ENCODE measurements around the gene STK32A.

DNA sequence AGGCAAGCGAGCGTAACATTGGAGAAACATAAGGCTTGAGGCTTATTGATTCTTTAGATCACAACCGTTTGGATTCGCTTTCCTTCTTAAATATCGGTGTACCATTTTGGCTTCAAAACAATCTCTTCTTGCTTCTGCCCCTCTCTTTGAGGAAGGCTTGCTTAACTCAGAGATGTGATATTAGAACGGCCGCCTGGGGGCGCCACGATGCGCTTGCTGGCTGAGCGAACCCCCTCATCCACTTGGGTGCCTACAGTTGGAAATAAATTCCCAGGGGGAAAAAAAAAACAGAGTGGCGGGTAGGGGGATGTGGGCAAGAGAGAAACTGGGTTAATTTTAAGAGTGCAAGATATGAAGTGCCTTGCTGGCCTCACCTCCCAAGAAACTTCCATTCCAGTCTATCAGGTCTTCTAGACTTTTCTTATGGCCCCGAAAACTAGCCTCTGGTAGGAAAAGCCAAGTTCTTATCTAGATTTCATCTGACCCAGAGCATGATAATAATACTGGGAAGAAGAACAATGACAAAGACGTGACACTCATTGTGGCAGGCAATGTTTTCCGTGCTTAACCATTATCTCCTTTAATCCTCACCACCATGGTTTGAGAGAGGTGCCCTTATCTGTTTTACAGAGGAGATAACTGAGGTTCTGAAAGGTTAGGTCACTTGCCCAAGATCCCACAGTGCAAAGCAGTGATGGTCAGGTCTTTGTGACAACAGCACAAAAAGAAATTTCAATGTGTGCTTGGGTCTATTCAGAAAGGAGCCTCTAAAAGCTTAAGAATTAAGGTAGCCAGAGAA, 159.2 kb downstream of the STK32A start:
- TF ChIP-seq, protein P1, sequence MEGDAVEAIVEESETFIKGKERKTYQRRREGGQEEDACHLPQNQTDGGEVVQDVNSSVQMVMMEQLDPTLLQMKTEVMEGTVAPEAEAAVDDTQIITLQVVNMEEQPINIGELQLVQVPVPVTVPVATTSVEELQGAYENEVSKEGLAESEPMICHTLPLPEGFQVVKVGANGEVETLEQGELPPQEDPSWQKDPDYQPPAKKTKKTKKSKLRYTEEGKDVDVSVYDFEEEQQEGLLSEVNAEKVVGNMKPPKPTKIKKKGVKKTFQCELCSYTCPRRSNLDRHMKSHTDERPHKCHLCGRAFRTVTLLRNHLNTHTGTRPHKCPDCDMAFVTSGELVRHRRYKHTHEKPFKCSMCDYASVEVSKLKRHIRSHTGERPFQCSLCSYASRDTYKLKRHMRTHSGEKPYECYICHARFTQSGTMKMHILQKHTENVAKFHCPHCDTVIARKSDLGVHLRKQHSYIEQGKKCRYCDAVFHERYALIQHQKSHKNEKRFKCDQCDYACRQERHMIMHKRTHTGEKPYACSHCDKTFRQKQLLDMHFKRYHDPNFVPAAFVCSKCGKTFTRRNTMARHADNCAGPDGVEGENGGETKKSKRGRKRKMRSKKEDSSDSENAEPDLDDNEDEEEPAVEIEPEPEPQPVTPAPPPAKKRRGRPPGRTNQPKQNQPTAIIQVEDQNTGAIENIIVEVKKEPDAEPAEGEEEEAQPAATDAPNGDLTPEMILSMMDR (IDR thresholded peaks at IDR 0.05): peak in 1 of 6 experiments; percentile 2
- TF ChIP-seq POLR2A (IDR thresholded peaks at IDR 0.05) (no peak), POLR2AphosphoS5 (IDR thresholded peaks at IDR 0.05) (no peak)
